Pancreas (tissue), 10 donors: Measurements from ENCODE around the gene TMCC1. TPM values are rescaled to one million over a fixed set of nuclear protein-coding genes. Genes with fewer than 3 reads are reported as not detected.
A peak's percentile ranks its signal among the peaks of the same experiment; 100 is the strongest.

Experiments
- ATAC-seq, 4 donors: fragments of 200-7000 bp; cut with Tn5 transposase; one replicate each; pipeline versions ENCODE4 v1.8.0 to v1.9.1; 2020; ENCODE audit warnings: mild to moderate bottlenecking in 4 of 4, moderate library complexity in 4 of 4
- DNase-seq, 6 donors: peaks; one replicate each; pipeline ENCODE4 v3.0.0-alpha.2; 2020
- FAIRE-seq: peaks from 2 replicates; lab custom pipeline; 2012; peaks lifted over from hg19 to GRCh38; lab: Jason Lieb, UNC
- H3K27ac ChIP-seq, 4 donors: fragments of 200-600 bp; sonication (generic); 1 replicate in 3 of 4; 2 replicates in 1 of 4; pipeline versions ENCODE4 v1.5.0 to v1.8.0; 2020
- H3K27me3 ChIP-seq, 4 donors: fragments of 200-600 bp; one replicate each; pipeline ENCODE4 v1.8.0; 2021
- H3K36me3 ChIP-seq, 3 donors: fragments of 200-600 bp; sonication (generic) in 1 of 3; one replicate each; pipeline versions ENCODE4 v1.5.0 to v1.8.0; 2020 to 2021
- H3K4me1 ChIP-seq, 3 donors: fragments of 200-600 bp; one replicate each; pipeline ENCODE4 v1.8.0; 2021
- H3K4me3 ChIP-seq, 4 donors: fragments of 200-600 bp; sonication (generic) in 2 of 4; one replicate each; pipeline versions ENCODE4 v1.5.0 to v1.8.0; 2020 to 2021
- H3K9me3 ChIP-seq, 4 donors: fragments of 200-600 bp; one replicate each; pipeline ENCODE4 v1.8.0; 2021
- CTCF ChIP-seq, 4 donors: fragments of 200-600 bp; sonication (generic) in 3 of 4; IDR thresholded peaks; one replicate each; pipeline versions ENCODE4 v1.5.0 to v1.8.0; 2021; ENCODE audit warnings: antibody characterized with exemption in 4 of 4
- WGBS, 2 donors: extraction: QIAGEN DNeasy Blood & Tissue Kit; methylation state at CpG; one replicate each; pipeline ENCODE4 v1.1.7; 2013; 5-methylcytosine and 5-hydroxymethylcytosine counted together
- intact Hi-C, 3 donors: fragments of 100-400 bp; cut with DNase I; formaldehyde crosslinking; loops; one replicate each; pipeline versions ENCODE4 v1.11.1 to v1.14.2; 2022
- polyA plus RNA-seq, 2 donors: library from polyadenylated mRNA; stranded (reverse); fragments of 200-250 nt; gene quantifications; one replicate each; pipeline ENCODE4 v1.2.3, GENCODE V29; 2013
- total RNA-seq, 6 donors: library from RNA; stranded (reverse); fragmentation: NEBNext Ultra II Directional in 4 of 6; extraction: Animal tissue kit (Norgen Biotek cat#: 25700) in 4 of 6; gene quantifications; one replicate each; pipeline versions ENCODE4 v1.2.1 to v1.2.4, GENCODE V29; 2021 to 2023
- donor health status: healthy with polysubstance abuse.
- donor health status: DM: no; HTN: no; CAD: no; lungs with moderate emphysema.
- donor health status: DM: no; HTN: no; CAD: no.
- donor health status: control.
- donor health status: control.
- donor health status: Bipolar disorder and iron deficiency.
- donor health status: DM: yes; HTN: yes; CAD: no.
- donor health status: DM: no; HTN: no; CAD: no.
- donor health status: DM: no; HTN: no; CAD: no.
- donor health status: DM: yes; HTN: yes; CAD: no.

TMCC1 gene
- total and polyA plus RNA-seq, 8 donors = 5.6 to 27.5 (median 16.9) TPM

GRCh38 chr3:129794311-129795185, 99.0 kb downstream of the TMCC1 start:
- whole genome bisulfite sequencing, 2 donors = 49 to 54% methylated on average over 14 of the region's 14 CpGs
- ATAC-seq = peak; percentile 73 to 89 (median 88)
- H3K27me3 ChIP-seq = no peaks in the 10 kb centered on the region
- H3K36me3 ChIP-seq = no peaks in the 10 kb centered on the region
- no peak overlapping the region for H3K4me3 ChIP-seq
- DNase-seq = peak in 4 of 6 donors; percentile 27 to 45 (median 29)
- no peaks in the 10 kb centered on the region for H3K9me3 ChIP-seq
- intact Hi-C loops = no loop called here
- no peak for TF ChIP-seq CTCF (IDR thresholded peaks at IDR 0.05)
- FAIRE-seq = no peak
- peak overlapping the region; percentile 13 to 60 (median 24) for H3K27ac ChIP-seq
- peaks cover 0 to 11% (median 9%) of the 10 kb centered on the region in 3 donors for H3K4me1 ChIP-seq

- Histone ChIP-seq H3K9me3 (no peaks in the 10 kb centered on the region), H3K4me3 (no peak overlapping the region), H3K4me1 (peaks cover 0 to 11% (median 9%) of the 10 kb centered on the region in 3 donors), H3K27ac (peak overlapping the region in 2 of 4 donors; percentile 33 to 60), H3K27me3 (no peaks in the 10 kb centered on the region), H3K36me3 (no peaks in the 10 kb centered on the region)
- no peak for TF ChIP-seq CTCF (IDR thresholded peaks at IDR 0.05)
- FAIRE-seq (no peak), DNase-seq (no peak), ATAC-seq (peak in 3 of 4 donors; percentile 27 to 48 (median 46))
- intact Hi-C loops = no loop called here
- 57 to 72% methylated on average over 2 of the region's 2 CpGs for whole genome bisulfite sequencing, 2 donors
These were observed 99.6 kb downstream of the TMCC1 start for GRCh38 chr3:129793942-129794310.

GRCh38 chr3:129793319-129793718, 100.2 kb downstream of the TMCC1 start:
- intact Hi-C loops = no loop called here
- no peaks in the 10 kb centered on the region for H3K36me3 ChIP-seq
- H3K4me1 ChIP-seq = peaks cover 0 to 11% (median 9%) of the 10 kb centered on the region in 3 donors
- no peak overlapping the region for H3K4me3 ChIP-seq
- TF ChIP-seq CTCF (IDR thresholded peaks at IDR 0.05) = no peak
- H3K27me3 ChIP-seq = no peaks in the 10 kb centered on the region
- H3K9me3 ChIP-seq = no peaks in the 10 kb centered on the region
- ATAC-seq (peak in 1 of 4 donors; percentile 15), DNase-seq (no peak), FAIRE-seq (no peak)
- no peak overlapping the region for H3K27ac ChIP-seq
- WGBS, 2 donors = 98 to 100% methylated on average over 1 of the region's 1 CpG

GRCh38 chr3:129783470-129783869, 110.0 kb downstream of the TMCC1 start:
- FAIRE-seq = no peak
- Histone ChIP-seq H3K36me3 (no peaks in the 10 kb centered on the region), H3K27ac (no peak overlapping the region), H3K4me3 (no peak overlapping the region), H3K9me3 (no peaks in the 10 kb centered on the region), H3K4me1 (no peaks in the 10 kb centered on the region), H3K27me3 (no peaks in the 10 kb centered on the region)
- intact Hi-C loops = no loop called here
- TF ChIP-seq CTCF (IDR thresholded peaks at IDR 0.05) = no peak
- DNase-seq = no peak
- ATAC-seq = no peak
- 87 to 88% methylated on average over 1 of the region's 1 CpG for WGBS, 2 donors

- H3K4me3 ChIP-seq = no peak overlapping the region
- H3K4me1 ChIP-seq = no peaks in the 10 kb centered on the region
- no peak overlapping the region for H3K27ac ChIP-seq
- ATAC-seq = no peak
- intact Hi-C loops = no loop called here
- no peaks in the 10 kb centered on the region for H3K36me3 ChIP-seq
- H3K27me3 ChIP-seq = no peaks in the 10 kb centered on the region
- no peak for FAIRE-seq
- 90 to 94% methylated on average over 2 of the region's 2 CpGs for WGBS, 2 donors
- H3K9me3 ChIP-seq = no peaks in the 10 kb centered on the region
- DNase-seq = no peak
- TF ChIP-seq CTCF (IDR thresholded peaks at IDR 0.05) = no peak
These were observed 114.6 kb downstream of the TMCC1 start for GRCh38 chr3:129778871-129779270.
